ENCODE data around the gene RNF5. TPM values are rescaled to one million over a fixed set of nuclear protein-coding genes. Genes with fewer than 3 reads are reported as not detected.

RNF5 gene
- total and polyA plus RNA-seq, 7 donors: 52.0 to 122 (median 91.1) TPM

GRCh38 chr6:32200711-32201475, 22.7 kb downstream of the RNF5 start:
- H3K9me3 ChIP-seq: no peaks in the 10 kb centered on the region
- no peaks in the 10 kb centered on the region for H3K36me3 ChIP-seq (ENCODE audit: insufficient read depth in 1 of 2, low read depth in 1 of 2)
- no peaks in the 10 kb centered on the region for H3K27me3 ChIP-seq (ENCODE audit: insufficient read depth in 3 of 3, low read length in 2 of 3)
- no peak overlapping the region for H3K27ac ChIP-seq
- peaks cover 10% of the 10 kb centered on the region for H3K4me1 ChIP-seq
- no peak overlapping the region for H3K4me3 ChIP-seq
- TF ChIP-seq, protein P1, sequence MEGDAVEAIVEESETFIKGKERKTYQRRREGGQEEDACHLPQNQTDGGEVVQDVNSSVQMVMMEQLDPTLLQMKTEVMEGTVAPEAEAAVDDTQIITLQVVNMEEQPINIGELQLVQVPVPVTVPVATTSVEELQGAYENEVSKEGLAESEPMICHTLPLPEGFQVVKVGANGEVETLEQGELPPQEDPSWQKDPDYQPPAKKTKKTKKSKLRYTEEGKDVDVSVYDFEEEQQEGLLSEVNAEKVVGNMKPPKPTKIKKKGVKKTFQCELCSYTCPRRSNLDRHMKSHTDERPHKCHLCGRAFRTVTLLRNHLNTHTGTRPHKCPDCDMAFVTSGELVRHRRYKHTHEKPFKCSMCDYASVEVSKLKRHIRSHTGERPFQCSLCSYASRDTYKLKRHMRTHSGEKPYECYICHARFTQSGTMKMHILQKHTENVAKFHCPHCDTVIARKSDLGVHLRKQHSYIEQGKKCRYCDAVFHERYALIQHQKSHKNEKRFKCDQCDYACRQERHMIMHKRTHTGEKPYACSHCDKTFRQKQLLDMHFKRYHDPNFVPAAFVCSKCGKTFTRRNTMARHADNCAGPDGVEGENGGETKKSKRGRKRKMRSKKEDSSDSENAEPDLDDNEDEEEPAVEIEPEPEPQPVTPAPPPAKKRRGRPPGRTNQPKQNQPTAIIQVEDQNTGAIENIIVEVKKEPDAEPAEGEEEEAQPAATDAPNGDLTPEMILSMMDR (IDR thresholded peaks at IDR 0.05): no peak
- intact Hi-C loops (cut with DNase I): no loop called here
- no peak for DNase-seq
- WGBS, 3 donors: 83 to 85% (median 84%) methylated on average over 13 of the region's 13 CpGs
- ATAC-seq: no peak

- Histone ChIP-seq H3K27me3 (ENCODE audit: insufficient read depth in 3 of 3, low read length in 2 of 3) (no peaks in the 10 kb centered on the region), H3K27ac (no peak overlapping the region), H3K36me3 (ENCODE audit: insufficient read depth in 1 of 2, low read depth in 1 of 2) (no peaks in the 10 kb centered on the region), H3K9me3 (no peaks in the 10 kb centered on the region), H3K4me1 (peaks cover 2% of the 10 kb centered on the region), H3K4me3 (no peak overlapping the region)
- intact Hi-C loops (cut with DNase I): no loop called here
- ATAC-seq (no peak), DNase-seq (no peak)
- WGBS, 3 donors: 73 to 82% (median 79%) methylated on average over 9 of the region's 9 CpGs
- TF ChIP-seq, protein P1 (IDR thresholded peaks at IDR 0.05): no peak
Observed at GRCh38 chr6:32202186-32202585, 24.0 kb downstream of the RNF5 start.

DNA sequence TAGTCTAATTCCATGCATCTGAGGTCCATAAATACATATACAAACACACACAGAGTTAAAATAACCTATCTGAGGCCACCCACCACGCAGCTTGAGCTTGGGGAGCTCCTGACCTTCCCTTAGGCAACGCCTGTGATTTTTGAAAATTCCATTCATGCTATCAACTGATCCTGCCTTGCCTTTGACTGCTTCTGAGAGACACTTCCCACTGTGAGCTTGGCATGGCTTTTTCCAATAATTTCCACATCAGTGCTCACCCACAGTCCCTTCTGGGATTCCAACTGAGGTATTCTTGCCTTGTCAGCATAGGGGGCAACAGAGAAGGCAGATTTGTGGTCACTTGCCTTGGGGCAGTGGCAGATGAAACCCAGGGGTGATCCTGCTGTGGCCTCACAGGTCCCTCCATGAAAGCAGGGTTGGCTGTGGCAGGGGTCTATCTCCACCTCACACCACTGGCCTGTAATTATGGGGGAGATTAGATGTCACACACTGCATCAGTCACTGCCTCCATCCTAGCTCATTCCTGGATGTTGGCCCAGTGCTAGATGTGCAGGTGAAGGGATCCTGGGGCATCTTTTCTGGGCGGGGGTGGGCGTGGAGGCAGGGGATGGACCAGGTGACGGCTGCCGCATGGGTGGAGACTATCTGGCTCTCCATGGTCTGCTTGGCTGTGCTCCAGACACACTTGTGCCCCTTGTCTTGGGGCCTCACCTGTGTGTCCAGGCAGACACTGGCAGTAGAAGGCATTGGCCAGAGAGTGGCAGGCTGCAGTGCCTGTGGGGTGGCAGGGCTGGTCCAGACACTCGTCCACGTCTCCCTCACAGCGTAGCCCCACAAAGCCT, 25.4 kb downstream of the RNF5 start:
- DNase-seq (no peak), ATAC-seq (no peak)
- Histone ChIP-seq H3K27me3 (ENCODE audit: insufficient read depth in 3 of 3, low read length in 2 of 3) (no peaks in the 10 kb centered on the region), H3K4me1 (no peaks in the 10 kb centered on the region), H3K9me3 (no peaks in the 10 kb centered on the region), H3K36me3 (ENCODE audit: insufficient read depth in 1 of 2, low read depth in 1 of 2) (no peaks in the 10 kb centered on the region), H3K4me3 (no peak overlapping the region), H3K27ac (no peak overlapping the region)
- 76 to 84% (median 82%) methylated on average over 9 of the region's 9 CpGs for WGBS, 3 donors
- intact Hi-C loops (cut with DNase I): no loop called here
- TF ChIP-seq, protein P1 (IDR thresholded peaks at IDR 0.05): no peak

- TF ChIP-seq, protein P1 (IDR thresholded peaks at IDR 0.05): no peak
- Histone ChIP-seq H3K9me3 (no peaks in the 10 kb centered on the region), H3K4me3 (no peak overlapping the region), H3K4me1 (no peaks in the 10 kb centered on the region), H3K27ac (no peak overlapping the region), H3K27me3 (ENCODE audit: insufficient read depth in 3 of 3, low read length in 2 of 3) (no peaks in the 10 kb centered on the region), H3K36me3 (ENCODE audit: insufficient read depth in 1 of 2, low read depth in 1 of 2) (no peaks in the 10 kb centered on the region)
- DNase-seq (no peak), ATAC-seq (no peak)
- 79 to 90% (median 85%) methylated on average over 3 of the region's 3 CpGs for WGBS, 3 donors
- intact Hi-C loops (cut with DNase I): no loop called here
Observed at GRCh38 chr6:32204268-32204715, 26.1 kb downstream of the RNF5 start.
